ENCODE measurements around the gene DRD5.

Gene DRD5

GRCh38 chr4:9832640-9833039, 51.2 kb downstream of the DRD5 start:
- no peak overlapping the region for H3K27ac ChIP-seq
- TF ChIP-seq CTCF (conservative IDR thresholded peaks at IDR 0.05) (no peak), ZFX (IDR thresholded peaks at IDR 0.05) (no peak)

- TF ChIP-seq CTCF (conservative IDR thresholded peaks at IDR 0.05), result no peak
- TF ChIP-seq ZFX (IDR thresholded peaks at IDR 0.05), result no peak
- H3K27ac ChIP-seq, result no peak overlapping the region
Measured at GRCh38 chr4:9833421-9833820, 52.0 kb downstream of the DRD5 start.

Measured in C4-2B (cell line).